Heart right ventricle (tissue), 16 donors: ENCODE results near the gene BUD23. TPM values are rescaled to one million over a fixed set of nuclear protein-coding genes. Genes with fewer than 3 reads are reported as not detected.
"Not testable (repeated sequence)": the region's sequence is repeated elsewhere in the genome, so short reads cannot be mapped to it uniquely, and the experiment has no call there.

ENCODE experiments used
- ATAC-seq, 8 donors: fragments of 200-7000 bp; cut with Tn5 transposase; one replicate each; pipeline ENCODE4 v1.9.1; 2020; ENCODE audit warnings: mild to moderate bottlenecking in 8 of 8, moderate library complexity in 8 of 8, moderate number of reproducible peaks in 1 of 8
- DNase-seq, 2 donors: peaks; one replicate each; pipeline ENCODE4 v3.0.0-alpha.2; 2020
- H3K27ac ChIP-seq, 10 donors: fragments of 200-600 bp; sonication (generic) in 2 of 10; one replicate each; pipeline versions ENCODE4 v1.5.0 to v1.8.0; 2020 to 2022; ENCODE audit warnings: mild to moderate bottlenecking in 3 of 10
- H3K27me3 ChIP-seq, 7 donors: fragments of 200-600 bp; one replicate each; pipeline ENCODE4 v1.8.0; 2021 to 2022; ENCODE audit warnings: mild to moderate bottlenecking in 2 of 7
- H3K36me3 ChIP-seq, 9 donors: fragments of 200-600 bp; sonication (generic) in 1 of 9; one replicate each; pipeline versions ENCODE4 v1.5.0 to v1.8.0; 2020 to 2022; ENCODE audit warnings: mild to moderate bottlenecking in 2 of 9
- H3K4me1 ChIP-seq, 9 donors: fragments of 200-600 bp; sonication (generic) in 1 of 9; one replicate each; pipeline versions ENCODE4 v1.5.0 to v1.8.0; 2020 to 2022; ENCODE audit warnings: mild to moderate bottlenecking in 4 of 9
- H3K4me3 ChIP-seq, 10 donors: fragments of 200-600 bp; sonication (generic) in 2 of 10; one replicate each; pipeline versions ENCODE4 v1.5.0 to v1.8.0; 2020 to 2022; ENCODE audit warnings: mild to moderate bottlenecking in 7 of 10, moderate library complexity in 2 of 10
- H3K9me3 ChIP-seq, 11 donors: fragments of 200-600 bp in 10 of 11; sonication (generic) in 2 of 11; one replicate each; pipeline versions ENCODE4 v1.5.0 to v1.8.0; 2013 to 2022; ENCODE audit warnings: mild to moderate bottlenecking in 2 of 11, control low read depth in 1 of 11, moderate library complexity in 1 of 11
- WGBS, 2 donors: extraction: QIAGEN DNeasy Blood & Tissue Kit; methylation state at CpG; one replicate each; pipeline ENCODE4 v1.1.7; 2013; ENCODE audit warnings: inconsistent platforms in 1 of 2; 5-methylcytosine and 5-hydroxymethylcytosine counted together
- intact Hi-C, 10 donors: fragments of 100-400 bp; cut with DNase I; formaldehyde crosslinking; loops; one replicate each; pipeline versions ENCODE4 v1.11.1 to v1.14.2; 2022
- polyA plus RNA-seq, 2 donors: library from polyadenylated mRNA; stranded (reverse); fragments of 200-250 nt; gene quantifications; one replicate each; pipeline ENCODE4 v1.2.3, GENCODE V29; 2013
- total RNA-seq, 10 donors: library from RNA; stranded (reverse); fragmentation: NEBNext Ultra II Directional in 3 of 10; extraction: Animal tissue kit (Norgen Biotek cat#: 25700) in 3 of 10; gene quantifications; one replicate each; pipeline versions ENCODE4 v1.2.1 to v1.2.4, GENCODE V29; 2021 to 2023
- TF ChIP-seq, protein P1 (sequence below), 9 donors: fragments of 200-600 bp; sonication (generic) in 2 of 9; IDR thresholded peaks; one replicate each; pipeline versions ENCODE4 v1.5.0 to v1.8.0; 2021 to 2022; ENCODE audit warnings: antibody characterized with exemption in 9 of 9, mild to moderate bottlenecking in 5 of 9, moderate library complexity in 1 of 9
- donor health status: Arrhythmogenic right ventricular cardiomyopathy.
- donor health status: ischemic (EF 13 %, LVEDD 7.1; RV severe dilation, severe dysfunction).
- donor health status: healthy with polysubstance abuse.
- donor health status: DM: no; HTN: yes; CAD: no.
- donor health status: DM: no; HTN: no; CAD: no.
- donor health status: ischemic (EF 25% LVEDD 6.9; RV normal size, moderate dysfunction).
- donor health status: ischemic (EF 25% LVEDD 5.7; RV mildly dilated, moderate dysfunction).
- donor health status: healthy.
- donor health status: DM: yes; HTN: yes; CAD: no.
- donor health status: Ischemic cardiomyopathy.
- donor health status: ischemic (EF 35%, LVEDD 5.7; RV mildly dilated, moderate dysfunction).
- donor health status: nonischemic (EF 11% LVEDD 7.7; RV severe dilation, severe dysfunction).
- donor health status: DM: yes; HTN: yes; CAD: no.
- donor health status: PGD.
- donor health status: ischemic (EF 29% LVEDD 5.4; RV normal size, mild dysfunction).
- donor health status: nonischemic (EF 23%, LVEDD 6.1; RV moderate dilation, normal function).

Gene BUD23
- total and polyA plus RNA-seq, 12 donors = 63.4 to 134 (median 67.4) TPM

DNA sequence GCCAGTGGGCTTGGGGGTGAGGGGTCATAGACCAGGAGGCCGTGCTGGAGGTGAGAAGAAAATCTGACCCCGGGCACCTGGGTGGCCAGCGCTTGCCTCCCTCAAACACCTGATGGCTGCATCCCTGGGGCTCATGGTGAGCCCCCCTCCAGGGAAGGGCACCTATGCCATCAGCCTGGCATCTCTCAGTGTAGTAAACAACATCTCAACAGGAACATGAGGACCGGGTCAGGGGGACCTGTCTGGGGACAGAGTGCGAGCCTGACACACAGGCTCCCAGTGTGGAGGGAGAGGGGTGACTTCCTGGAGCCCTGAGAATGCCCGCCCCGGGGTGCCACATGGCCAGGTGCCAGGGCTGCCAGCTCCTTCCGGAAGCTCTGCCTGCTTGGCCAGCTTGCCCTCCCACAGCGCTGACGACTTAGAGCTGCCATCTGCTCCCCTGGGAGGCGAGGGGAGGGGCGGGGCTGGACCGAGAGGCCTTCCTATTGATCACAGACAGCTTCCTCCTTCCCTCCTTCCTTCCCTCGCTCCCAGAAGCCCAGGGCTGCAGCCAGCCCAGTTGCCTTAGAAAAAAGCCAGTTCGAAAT lies 23.7 kb downstream of the BUD23 start:
- H3K36me3 ChIP-seq = peaks cover 0 to 6% (median 0%) of the 10 kb centered on the region in 9 donors
- WGBS, 2 donors = 81 to 85% methylated on average over 15 of the region's 15 CpGs
- ATAC-seq (no peak), DNase-seq (peak in 1 of 2 donors; percentile 42)
- H3K27me3 ChIP-seq = no peaks in the 10 kb centered on the region
- intact Hi-C loops = no loop called here
- no peak overlapping the region for H3K4me3 ChIP-seq
- no peaks in the 10 kb centered on the region for H3K9me3 ChIP-seq
- no peak overlapping the region for H3K27ac ChIP-seq
- TF ChIP-seq, protein P1, sequence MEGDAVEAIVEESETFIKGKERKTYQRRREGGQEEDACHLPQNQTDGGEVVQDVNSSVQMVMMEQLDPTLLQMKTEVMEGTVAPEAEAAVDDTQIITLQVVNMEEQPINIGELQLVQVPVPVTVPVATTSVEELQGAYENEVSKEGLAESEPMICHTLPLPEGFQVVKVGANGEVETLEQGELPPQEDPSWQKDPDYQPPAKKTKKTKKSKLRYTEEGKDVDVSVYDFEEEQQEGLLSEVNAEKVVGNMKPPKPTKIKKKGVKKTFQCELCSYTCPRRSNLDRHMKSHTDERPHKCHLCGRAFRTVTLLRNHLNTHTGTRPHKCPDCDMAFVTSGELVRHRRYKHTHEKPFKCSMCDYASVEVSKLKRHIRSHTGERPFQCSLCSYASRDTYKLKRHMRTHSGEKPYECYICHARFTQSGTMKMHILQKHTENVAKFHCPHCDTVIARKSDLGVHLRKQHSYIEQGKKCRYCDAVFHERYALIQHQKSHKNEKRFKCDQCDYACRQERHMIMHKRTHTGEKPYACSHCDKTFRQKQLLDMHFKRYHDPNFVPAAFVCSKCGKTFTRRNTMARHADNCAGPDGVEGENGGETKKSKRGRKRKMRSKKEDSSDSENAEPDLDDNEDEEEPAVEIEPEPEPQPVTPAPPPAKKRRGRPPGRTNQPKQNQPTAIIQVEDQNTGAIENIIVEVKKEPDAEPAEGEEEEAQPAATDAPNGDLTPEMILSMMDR (IDR thresholded peaks at IDR 0.05) = no peak
- H3K4me1 ChIP-seq = peaks cover 0 to 6% (median 0%) of the 10 kb centered on the region in 9 donors

DNA sequence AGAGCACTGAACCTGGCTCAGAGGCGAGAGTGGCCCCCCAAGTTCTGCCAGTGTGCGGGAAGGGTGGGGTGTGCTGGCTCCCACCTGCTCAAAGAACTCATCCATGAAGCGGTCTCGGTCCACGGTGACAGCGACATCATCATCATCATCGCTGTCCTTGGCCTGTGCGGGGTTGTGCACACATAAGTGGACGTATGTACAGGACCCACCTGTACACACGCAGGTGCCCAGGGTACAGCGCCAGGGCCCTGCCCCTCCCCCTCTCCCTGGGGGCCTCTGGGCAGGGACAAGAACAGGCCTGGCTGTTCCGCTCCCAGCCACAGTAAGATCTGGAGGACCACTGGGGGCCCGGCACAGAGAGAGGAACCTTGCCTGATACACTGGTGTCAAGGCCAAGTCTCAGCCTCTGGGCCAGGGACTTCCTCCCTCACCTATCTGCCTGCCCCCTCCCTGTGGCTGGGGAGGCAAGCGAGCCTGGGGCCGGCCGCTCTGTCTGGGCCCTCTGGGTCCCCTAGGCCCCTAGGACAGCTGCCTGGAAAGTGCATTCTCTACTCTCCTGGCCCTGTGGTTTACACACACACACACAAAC lies 25.7 kb downstream of the BUD23 start:
- DNase-seq = no peak
- Histone ChIP-seq H3K27me3 (peaks cover 0 to 9% (median 0%) of the 10 kb centered on the region in 7 donors), H3K9me3 (no peaks in the 10 kb centered on the region), H3K4me1 (peaks cover 0 to 6% (median 0%) of the 10 kb centered on the region in 9 donors), H3K36me3 (no peaks in the 10 kb centered on the region), H3K27ac (no peak overlapping the region), H3K4me3 (no peak overlapping the region)
- TF ChIP-seq, protein P1 (IDR thresholded peaks at IDR 0.05) = no peak
- no peak for ATAC-seq
- intact Hi-C loops = no loop called here
- WGBS, 2 donors = 92 to 96% methylated on average over 16 of the region's 16 CpGs

DNA sequence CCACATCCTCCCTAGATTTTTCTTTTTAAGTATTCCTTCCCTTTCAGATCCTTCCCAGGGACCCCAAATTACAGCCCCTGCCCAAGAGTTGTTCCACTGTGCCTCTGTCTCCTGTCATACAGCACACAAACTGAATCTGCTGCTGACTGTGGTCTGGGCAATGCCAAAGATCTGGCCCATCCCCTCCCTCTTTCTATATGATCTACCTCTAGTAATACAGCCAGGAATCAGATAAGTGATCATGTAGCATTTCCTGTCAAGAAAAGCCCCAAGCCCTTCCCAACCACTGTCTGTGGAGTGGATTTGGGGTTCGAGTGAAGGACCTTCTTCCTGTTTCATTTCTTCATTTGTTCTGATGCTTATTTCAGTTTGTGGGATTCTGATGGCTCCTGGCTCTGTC lies 29.4 kb downstream of the BUD23 start:
- no peak for ATAC-seq

DNA sequence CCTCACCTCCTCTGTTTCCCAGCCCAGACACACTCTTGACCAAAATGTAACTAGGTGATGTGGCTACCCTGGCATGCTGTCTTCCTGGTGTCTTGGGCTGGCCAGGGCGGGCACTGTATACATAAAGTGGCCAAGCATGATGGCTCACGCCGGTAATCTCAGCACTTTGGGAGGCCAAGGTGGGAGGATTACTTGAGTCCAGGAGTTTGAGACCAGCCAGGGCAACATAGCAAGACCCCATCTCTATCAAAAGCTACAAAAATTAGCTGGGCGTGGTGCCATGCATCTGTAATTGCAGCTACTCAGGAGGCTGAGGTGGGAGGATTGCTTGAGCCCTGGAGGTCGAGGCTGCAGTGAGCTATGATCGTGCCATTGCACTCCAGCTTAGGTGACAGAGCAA lies 29.9 kb downstream of the BUD23 start:
- DNase-seq, H3K36me3 ChIP-seq, H3K9me3 ChIP-seq, ATAC-seq, H3K4me3 ChIP-seq, H3K27ac ChIP-seq: not testable (repeated sequence)
- intact Hi-C loops = loop anchor here in 1 of 10 donors (5.0 kb wide), 1 partner anchor 41 kb away; no protein-coding TSS in a partner anchor
- peaks cover 0 to 36% (median 0%) of the 10 kb centered on the region in 7 donors for H3K27me3 ChIP-seq
- H3K4me1 ChIP-seq = peaks cover 0 to 29% (median 10%) of the 10 kb centered on the region in 9 donors
- 95 to 96% methylated on average over 6 of the region's 6 CpGs for WGBS, 2 donors

More for the DNA sequence above, 29.4 kb downstream of the BUD23 start:
- H3K27me3 ChIP-seq = peaks cover 0 to 30% (median 0%) of the 10 kb centered on the region in 7 donors
- no peak overlapping the region for H3K4me3 ChIP-seq
- WGBS, 2 donors = 77 to 94% methylated on average over 1 of the region's 1 CpG
- H3K9me3 ChIP-seq = no peaks in the 10 kb centered on the region
- peaks cover 0 to 23% (median 6%) of the 10 kb centered on the region in 9 donors for H3K4me1 ChIP-seq
- TF ChIP-seq, protein P1 (IDR thresholded peaks at IDR 0.05) = no peak
- intact Hi-C loops = loop anchor here in 1 of 10 donors (5.0 kb wide), 1 partner anchor 40 kb away; no protein-coding TSS in a partner anchor
- no peak for DNase-seq
- H3K36me3 ChIP-seq = no peaks in the 10 kb centered on the region
- no peak overlapping the region for H3K27ac ChIP-seq
